Measurements from ENCODE around the gene PCGF6.

DNA sequence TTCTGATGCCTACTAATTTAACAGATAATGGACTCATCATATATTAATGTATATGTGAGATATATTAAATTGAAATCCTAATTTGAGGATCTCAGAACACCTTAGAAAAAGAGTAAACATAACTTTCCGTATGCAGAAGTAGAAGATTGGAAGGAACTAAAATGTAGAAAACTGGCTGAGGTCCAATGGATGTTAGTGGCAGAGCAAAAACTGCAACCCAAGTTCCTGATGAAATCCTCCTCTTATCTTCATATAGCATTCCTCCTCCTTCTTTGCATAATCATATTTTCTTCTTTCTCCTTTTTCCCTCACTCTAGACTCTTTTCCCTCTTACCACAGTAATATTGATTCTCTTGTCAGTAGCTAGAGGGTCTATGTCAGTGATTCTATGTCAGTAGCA is 68.0 kb downstream of the PCGF6 start:
- TF ChIP-seq POLR2AphosphoS5 (IDR thresholded peaks at IDR 0.05), result no peak
- TF ChIP-seq, protein P1, sequence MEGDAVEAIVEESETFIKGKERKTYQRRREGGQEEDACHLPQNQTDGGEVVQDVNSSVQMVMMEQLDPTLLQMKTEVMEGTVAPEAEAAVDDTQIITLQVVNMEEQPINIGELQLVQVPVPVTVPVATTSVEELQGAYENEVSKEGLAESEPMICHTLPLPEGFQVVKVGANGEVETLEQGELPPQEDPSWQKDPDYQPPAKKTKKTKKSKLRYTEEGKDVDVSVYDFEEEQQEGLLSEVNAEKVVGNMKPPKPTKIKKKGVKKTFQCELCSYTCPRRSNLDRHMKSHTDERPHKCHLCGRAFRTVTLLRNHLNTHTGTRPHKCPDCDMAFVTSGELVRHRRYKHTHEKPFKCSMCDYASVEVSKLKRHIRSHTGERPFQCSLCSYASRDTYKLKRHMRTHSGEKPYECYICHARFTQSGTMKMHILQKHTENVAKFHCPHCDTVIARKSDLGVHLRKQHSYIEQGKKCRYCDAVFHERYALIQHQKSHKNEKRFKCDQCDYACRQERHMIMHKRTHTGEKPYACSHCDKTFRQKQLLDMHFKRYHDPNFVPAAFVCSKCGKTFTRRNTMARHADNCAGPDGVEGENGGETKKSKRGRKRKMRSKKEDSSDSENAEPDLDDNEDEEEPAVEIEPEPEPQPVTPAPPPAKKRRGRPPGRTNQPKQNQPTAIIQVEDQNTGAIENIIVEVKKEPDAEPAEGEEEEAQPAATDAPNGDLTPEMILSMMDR (IDR thresholded peaks at IDR 0.05), result no peak
